NCI-H524 treated with DMSO at 0.1 percent for 48 hours (cell line): ENCODE data around the gene ANXA2R.

Source experiments
- DNase-seq: peaks from one replicate; lab custom pipeline; 2025; lab: John Stamatoyannopoulos, UW

ANXA2R gene

DNA sequence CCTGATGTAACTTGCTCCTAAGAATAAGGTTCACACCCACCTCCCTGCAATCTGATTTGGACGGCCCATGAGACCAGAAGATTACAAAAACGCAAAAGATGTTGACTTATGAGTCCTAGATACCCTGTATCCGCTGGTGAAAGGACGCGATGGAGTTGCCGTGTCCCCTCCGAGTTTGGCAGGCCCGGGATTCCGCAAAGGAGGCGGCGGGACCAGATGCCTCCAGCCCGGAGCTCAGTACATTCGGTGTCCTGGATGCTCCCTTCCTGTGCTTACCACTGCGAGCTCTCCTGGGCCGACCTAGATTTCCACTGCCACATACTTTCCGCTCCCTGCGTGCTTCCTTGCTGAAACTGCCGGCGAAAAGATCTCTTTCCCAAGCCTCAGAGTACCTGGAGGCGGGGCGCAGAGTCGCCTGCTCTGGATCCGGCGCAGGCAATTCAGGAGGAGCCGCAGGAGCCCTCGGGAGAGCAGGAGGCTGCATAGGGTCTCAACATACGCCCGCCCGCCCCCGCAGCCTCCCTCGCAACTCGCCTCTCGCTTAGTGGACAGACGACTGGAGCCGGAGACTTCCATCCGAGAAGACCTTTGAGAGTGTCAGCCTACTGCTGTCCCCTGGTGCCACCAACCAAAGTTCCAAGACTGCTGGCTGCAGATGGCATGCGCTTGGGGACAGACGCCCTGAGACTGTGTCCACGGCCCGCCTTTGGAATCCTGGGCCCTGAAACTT, 39.8 kb downstream of the ANXA2R start:
- DNase-seq: no peak

DNA sequence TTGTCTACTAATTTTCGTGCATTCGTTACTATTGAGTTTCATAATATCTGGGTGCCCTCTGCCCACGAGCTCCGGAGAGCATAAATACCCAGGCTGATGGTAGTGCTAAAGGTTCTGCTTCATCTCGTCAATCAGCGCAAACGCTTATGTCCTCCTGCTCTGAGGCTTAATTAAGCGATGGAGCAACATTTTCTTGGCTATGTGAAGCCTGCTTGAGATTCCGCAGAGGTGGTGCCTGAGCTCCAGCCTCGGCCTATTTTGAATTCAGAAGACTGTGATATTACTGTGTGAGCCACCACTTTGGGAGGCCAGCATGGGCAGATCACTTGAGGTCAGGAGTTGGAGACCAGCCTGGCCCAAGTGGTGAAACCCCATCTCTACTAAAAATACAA, 44.8 kb downstream of the ANXA2R start:
- DNase-seq: no peak

DNA sequence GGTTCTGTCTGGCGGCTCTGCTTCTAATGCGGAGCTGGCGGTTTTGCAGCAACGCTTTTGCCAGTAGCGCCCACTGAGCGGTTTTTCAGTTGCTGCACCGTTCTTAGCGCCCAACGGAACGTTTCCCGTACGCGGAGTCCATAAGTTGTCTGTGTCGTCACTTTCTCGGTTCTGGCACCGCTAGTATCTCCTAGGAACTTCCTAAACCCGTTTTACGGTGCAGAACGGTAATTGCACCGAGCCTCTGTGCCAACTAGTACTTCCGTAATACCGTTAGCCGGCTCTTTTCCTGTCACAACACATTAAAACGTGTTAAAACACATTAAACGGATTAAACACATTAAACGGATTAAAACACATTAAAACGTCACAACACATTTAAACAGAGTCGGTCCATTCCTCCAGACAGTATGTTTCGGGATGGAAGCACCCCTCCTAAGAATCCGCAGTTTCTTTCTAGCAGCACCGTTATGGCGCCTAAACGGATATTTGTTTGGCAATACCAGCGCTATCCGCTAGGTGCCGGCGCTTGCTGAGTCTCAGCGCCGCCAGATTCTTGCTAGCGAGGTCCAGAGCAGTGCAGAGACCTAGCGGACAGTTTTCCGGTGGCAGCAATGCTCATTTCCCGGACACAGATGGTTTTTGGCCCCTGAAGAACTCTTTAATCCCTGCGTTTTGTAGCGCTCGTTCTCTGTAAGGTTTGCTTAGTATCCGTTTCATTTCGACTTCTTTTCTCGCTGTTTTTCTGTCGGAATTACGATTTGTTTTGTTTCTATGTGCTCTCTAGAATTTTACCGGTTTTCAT, 45.4 kb downstream of the ANXA2R start:
- DNase-seq: peak; percentile 71

DNA sequence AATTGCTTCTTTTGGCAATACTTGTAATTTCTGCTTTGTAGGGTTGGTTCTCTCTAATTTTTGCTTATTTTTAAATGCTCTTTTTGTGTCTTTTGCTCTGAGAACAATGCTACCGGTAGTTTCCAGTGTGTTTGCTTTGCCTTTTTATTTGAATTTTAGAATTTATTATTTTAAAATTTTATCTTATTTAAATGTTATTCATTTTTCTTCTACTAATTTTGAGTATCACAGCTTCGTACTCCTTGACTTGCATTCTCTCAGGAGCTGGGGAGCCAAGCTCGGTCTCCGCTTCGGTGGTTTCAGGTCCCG, 45.9 kb downstream of the ANXA2R start:
- no peak for DNase-seq

DNA sequence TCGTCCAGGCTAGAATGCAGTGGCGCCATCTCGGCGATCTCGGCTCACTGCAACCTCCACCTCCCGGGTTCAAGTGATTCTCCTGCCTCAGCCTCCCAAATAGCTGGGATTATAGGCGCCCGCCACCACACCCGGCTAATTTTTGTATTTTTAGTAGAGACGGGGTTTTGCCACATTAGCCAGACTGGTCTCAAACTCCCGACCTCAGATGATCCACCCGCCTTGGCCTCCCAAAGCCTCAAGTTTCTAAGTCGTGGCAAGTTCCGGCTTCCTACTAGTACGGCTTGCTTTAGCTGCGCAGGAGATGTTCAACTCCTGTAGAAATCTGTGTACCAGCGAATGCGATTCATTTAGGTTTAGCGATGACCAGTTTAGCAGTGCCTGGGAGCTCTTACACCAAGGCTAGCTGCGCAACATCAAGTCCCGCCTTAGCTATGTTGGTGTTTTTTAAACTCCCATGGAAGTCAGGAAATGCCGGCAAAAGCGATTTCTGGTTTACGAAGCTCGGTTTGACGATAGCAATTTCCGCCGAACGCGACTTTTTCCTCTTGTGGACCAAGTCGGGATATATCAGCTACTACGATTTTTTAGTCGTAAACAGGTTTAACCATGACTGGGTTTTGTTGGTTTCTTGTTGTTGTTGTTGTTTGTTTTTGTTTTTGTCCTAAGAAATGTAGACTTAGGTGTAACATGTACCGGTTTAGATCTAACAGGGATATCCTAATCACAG, 46.4 kb downstream of the ANXA2R start:
- DNase-seq: no peak

DNA sequence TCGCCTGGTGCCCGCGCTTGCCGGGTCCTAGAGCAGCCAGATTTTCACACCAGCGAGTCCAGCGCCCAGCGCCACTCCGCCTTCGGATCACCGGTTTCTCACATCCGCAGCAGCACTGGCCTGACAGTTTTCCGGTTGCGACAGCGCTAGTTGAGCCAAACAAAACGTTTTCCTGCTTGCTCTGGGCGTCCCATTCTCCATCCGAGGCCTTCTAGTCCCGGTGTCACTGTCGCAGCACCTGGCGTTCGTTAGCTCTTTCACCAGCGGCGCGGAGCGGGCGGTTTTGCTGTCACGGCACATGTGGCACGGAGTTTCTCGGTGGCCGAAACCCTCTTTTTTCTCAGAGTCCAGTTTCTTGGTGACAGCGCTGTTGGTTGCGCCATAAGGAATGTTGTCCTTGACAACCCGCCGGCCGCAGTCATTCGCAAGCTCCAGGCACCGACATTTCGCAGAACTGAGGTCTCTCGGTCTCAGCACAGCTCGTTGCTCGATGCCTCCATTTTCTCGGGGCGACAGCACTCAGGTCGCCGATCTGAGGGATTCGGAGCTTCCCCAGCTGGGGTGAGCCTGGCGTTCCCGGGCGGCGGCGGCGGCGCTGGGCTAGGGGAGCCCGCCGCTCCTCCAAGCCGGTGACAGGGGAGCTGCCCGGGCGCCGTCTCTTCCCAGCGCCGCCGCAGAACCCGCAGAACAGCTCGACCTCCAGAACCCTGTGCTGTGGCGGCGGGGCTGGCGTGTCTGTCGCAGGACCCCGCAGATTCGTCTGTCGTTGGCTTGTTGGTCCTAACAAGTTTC, 47.8 kb downstream of the ANXA2R start:
- DNase-seq: no peak

DNA sequence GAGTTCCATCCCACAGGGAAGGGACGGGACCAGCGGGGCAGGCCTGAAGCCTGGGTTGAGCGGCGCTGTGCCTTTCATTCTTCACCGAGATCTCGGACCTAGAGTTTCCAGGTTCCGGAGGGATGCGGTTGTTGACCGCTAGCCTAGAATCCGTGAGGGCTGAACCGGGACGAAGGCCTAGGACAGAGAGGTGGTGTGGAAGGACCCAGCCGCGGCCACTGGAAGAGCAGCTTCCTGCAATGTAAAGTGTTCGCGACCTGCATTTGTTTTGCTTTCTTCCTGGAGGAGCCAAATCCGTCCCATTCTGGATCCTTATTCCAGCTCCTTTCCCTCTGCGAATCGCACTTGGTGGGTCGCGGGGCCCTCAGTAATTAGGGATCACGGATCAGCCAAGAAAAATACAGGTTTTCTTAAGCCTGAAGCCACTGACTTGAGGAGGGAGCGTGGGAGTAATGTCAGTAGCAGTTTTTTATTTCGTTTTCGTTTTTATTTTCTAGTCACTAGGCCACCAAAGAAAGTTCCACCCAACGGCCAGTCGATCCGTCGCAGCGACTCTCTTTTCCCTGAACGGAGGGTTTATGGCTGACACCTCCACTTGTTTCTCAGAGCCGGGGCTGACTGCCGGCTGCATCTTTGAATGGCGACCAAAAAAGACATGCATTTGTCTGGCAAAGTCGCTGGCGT, 48.6 kb downstream of the ANXA2R start:
- no peak for DNase-seq

DNA sequence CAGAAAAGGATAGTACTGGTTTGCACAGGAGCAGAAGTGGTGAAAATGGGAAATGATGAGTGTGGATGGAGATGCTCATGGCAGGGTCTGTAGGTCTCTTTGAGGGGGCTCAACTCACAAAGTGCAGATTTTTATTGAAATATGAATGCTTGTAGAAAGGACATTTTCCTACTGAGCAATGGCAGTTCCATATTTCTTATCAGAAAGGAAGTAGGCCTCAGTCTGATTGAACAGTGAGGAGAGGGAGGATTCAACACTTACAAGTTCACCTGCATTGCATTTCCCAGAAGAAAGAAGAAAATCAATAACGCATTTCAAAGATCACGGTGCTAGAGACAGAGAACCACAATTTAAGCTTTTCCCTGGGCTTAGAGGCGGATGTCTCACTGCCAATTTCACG, 49.2 kb downstream of the ANXA2R start:
- DNase-seq: no peak
